Transverse colon (tissue), 4 donors: ENCODE results near the gene KIFAP3.

ENCODE experiments used
- EP300 ChIP-seq: sonication (generic); formaldehyde crosslinking; IDR thresholded peaks from one replicate; pipeline ENCODE4 v1.6.1; 2017; ENCODE audit warnings: antibody characterized with exemption, low read depth
- POLR2A ChIP-seq: fragments of 450-650 bp; IDR thresholded peaks from one replicate; pipeline ENCODE4 v1.6.1; 2016; ENCODE audit warnings: antibody characterized with exemption, mild to moderate bottlenecking, moderate library complexity
- POLR2AphosphoS5 ChIP-seq, 3 donors: sonication (generic); formaldehyde crosslinking; IDR thresholded peaks; one replicate each; pipeline ENCODE4 v1.6.1; 2016; ENCODE audit warnings: antibody characterized with exemption in 3 of 3
- TF ChIP-seq, protein P1 (sequence below), 5 experiments: fragments of 200-600 bp in 3 of 5; fragments of 450-650 bp in 2 of 5; sonication (generic) in 3 of 5; IDR thresholded peaks; 1 replicate in 2 of 5; 2 replicates in 3 of 5; pipeline ENCODE4 v1.5.1; 2016 to 2017; ENCODE audit warnings: antibody characterized with exemption in 5 of 5, inconsistent platforms in 3 of 5, mild to moderate bottlenecking in 2 of 5, moderate library complexity in 1 of 5

GRCh38 chr1:170030212-170030611 is 44.3 kb downstream of the KIFAP3 start:
- TF ChIP-seq, protein P1, sequence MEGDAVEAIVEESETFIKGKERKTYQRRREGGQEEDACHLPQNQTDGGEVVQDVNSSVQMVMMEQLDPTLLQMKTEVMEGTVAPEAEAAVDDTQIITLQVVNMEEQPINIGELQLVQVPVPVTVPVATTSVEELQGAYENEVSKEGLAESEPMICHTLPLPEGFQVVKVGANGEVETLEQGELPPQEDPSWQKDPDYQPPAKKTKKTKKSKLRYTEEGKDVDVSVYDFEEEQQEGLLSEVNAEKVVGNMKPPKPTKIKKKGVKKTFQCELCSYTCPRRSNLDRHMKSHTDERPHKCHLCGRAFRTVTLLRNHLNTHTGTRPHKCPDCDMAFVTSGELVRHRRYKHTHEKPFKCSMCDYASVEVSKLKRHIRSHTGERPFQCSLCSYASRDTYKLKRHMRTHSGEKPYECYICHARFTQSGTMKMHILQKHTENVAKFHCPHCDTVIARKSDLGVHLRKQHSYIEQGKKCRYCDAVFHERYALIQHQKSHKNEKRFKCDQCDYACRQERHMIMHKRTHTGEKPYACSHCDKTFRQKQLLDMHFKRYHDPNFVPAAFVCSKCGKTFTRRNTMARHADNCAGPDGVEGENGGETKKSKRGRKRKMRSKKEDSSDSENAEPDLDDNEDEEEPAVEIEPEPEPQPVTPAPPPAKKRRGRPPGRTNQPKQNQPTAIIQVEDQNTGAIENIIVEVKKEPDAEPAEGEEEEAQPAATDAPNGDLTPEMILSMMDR (IDR thresholded peaks at IDR 0.05) = no peak
- TF ChIP-seq EP300 (no peak), POLR2AphosphoS5 (IDR thresholded peaks at IDR 0.05) (no peak), POLR2A (no peak)
